Stimulated activated CD8-positive, alpha-beta memory T cell treated with anti-CD3 and anti-CD28 coated beads, Interleukin-15, amount 100 ng/mL, for 4 hours (primary cell): ENCODE results near the gene TRIM8.
A peak's percentile ranks its signal among the peaks of the same experiment; 100 is the strongest.
"Not testable (repeated sequence)": the region's sequence is repeated elsewhere in the genome, so short reads cannot be mapped to it uniquely, and the experiment has no call there.

ENCODE experiments used
- DNase-seq, 2 donors: peaks; one replicate each; pipeline ENCODE4 v3.0.0-alpha.2; 2020; ENCODE audit warnings: low read depth in 2 of 2

Gene TRIM8

DNA sequence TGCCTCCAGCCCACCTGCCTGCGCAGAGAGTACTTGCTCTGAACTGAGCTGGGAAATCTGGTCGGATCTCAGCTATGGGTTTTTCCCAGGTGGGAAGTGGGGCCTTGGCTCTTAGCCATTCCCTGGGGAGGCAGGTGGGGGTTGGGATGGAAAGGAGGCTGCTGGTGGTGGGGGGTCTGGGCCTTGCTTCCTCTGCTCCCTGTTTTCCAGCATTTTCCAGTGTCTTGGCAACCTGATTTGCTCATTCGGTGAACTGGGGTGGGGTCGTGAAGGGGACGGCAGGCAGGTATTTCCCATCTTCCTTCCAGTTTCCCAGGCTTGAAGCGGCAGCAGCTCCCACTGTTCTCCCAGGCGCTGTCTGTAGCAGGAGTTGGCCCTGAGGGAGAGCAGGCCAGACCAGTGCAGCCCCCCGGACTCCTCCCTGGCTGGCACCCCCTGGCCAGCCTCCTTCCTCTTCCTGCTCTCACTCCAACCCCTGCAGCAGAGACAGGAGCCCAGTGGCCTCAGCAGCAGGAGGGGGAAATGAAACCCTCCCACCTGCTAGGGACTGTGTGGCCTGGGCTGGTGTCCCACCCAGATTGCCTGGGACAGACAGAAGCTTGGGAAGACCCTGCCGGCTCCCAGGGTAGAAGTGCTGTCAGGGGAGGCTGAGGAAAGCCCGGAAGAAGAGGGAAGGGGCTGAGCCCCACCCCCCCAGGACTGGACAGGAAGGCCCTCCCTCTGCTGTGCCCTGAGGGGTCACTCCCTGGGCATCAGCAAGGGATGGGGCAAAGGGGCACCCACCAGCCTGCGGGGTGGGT is 6.6 kb downstream of the TRIM8 start:
- DNase-seq, result no peak

DNA sequence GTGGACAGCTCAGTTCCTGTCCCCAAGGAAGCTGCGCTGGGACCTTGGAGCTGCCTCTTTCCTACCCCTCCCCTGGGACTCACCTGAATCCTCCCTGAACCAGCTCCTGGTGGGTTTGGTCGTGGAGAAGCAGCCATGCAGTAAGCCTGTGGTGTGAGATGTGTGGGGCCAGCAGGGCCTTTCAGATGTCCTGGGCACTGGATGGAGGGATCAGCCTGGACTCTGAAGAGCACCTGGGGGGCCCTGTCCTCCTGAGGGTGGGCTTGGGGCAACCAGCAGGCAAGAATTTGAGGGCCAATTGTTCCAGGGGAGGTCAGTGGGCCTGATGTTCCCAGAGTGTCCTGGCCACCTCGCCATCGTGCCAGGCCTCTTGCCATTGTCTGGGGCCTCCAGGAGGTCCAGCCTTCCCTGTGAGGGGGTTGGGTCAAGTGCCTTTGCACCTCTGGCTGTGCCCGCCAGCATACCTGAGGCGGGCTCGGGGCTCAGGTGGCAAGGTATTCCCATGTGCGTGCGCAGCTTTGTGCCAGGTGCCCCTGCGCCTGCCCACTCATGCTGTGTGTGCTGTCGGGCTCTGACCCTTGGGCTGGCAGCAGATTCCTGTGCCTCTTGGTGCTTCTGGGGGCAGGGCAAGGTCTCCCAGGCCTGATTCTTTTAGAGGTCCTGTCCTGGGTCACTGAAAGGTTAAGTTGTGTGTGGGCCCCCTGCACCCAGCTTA is 7.3 kb downstream of the TRIM8 start:
- DNase-seq, result no peak

DNA sequence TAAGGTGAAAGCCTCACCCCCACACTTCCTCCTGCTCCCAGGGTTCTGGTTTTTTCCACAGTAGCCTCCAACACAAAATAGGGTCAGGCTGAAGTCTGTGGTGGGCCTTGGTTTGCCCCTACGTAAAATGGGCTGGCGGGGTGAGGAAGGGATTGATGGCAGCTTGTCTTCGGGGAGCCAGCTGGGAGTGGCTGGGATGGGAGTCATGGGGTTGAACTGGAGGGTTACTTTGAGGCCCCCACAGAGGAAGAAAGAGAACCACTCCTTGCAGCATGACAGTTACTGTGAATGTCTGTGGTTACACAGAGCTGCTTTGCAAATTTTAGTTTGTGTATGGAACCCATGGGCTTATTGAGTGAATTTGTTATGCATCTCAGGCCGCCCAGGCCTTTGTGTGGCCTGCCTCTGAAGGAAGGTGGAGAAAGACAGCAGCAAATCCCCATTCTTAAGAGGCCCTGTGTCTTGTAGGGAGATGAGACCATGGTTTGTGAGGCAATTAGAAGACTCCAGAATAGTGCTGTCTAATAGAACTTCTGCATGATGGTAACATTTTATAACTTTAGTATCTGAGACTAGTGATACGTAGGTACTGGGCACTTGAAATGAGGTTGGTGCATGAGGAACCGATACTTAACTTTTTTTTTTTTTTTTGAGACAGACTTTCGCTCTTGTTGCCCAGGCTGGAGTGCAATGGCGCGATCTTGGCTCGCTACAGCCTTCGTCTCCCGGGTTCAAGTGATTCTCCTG is 8.1 kb downstream of the TRIM8 start:
- no peak for DNase-seq

DNA sequence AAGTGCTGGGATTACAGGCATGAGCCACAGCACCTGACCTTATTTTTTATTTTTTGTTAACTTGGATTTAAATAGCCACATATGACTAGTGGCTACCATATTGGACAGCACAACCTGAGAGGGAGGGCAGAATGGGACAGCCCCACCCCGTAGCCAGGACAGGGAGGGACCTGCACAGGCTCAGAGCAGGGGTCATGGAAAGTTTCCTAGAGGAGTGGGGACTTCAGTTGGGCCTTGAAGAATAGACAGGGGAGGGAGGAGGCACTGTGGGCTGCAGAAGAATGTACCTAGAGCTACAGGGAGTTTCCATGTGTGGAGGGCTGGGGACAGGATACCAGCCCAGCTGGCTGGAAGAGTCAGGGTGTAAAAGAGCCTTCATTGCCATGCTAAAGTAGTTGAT is 8.8 kb downstream of the TRIM8 start:
- no peak for DNase-seq

DNA sequence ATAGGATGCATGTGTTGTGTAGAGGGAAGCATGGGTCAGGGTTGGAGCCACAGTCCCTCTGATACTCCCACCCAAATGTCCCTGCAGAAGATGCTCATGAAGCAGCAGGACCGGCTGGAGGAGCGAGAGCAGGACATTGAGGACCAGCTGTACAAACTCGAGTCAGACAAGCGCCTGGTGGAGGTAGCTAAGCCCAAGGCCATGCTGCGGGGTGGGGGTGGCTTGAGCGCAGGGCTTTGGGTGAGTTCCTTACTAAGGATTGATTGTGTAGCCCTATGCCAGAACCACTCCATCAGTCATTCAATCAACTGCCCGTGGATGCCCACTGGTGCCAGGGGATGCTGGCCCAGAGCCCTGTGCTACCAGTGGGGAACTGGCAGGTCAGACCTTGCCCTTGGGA is 10.3 kb downstream of the TRIM8 start:
- DNase-seq, result no peak

DNA sequence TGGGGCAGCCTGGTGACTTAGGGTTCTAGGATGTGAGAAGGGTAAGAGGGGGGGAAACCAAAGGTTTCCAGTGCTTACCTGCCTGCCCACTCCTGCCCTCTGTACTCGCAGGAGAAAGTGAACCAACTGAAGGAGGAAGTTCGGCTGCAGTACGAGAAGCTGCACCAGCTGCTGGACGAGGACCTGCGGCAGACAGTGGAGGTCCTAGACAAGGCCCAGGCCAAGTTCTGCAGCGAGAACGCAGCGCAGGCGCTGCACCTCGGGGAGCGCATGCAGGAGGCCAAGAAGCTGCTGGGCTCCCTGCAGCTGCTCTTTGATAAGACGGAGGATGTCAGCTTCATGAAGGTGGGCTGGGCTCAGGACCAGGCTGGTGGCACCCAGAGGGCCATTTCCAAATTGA is 10.7 kb downstream of the TRIM8 start:
- no peak for DNase-seq

DNA sequence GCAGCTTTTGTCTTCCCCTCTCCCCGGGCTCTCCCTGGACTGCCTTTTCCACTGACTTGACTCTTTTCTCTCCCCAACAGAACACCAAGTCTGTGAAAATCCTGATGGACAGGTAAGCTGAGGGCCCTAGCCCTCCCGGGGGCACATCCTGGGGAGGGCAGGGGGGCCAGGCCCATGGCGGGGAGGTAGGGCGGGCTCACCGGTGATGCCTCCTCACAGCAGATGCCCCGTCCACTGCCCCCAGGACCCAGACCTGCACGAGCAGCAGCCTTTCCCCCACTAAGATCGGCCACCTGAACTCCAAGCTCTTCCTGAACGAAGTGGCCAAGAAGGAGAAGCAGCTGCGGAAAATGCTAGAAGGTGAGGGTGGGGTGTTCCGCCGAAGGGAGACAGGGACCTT is 11.7 kb downstream of the TRIM8 start:
- DNase-seq, result no peak

DNA sequence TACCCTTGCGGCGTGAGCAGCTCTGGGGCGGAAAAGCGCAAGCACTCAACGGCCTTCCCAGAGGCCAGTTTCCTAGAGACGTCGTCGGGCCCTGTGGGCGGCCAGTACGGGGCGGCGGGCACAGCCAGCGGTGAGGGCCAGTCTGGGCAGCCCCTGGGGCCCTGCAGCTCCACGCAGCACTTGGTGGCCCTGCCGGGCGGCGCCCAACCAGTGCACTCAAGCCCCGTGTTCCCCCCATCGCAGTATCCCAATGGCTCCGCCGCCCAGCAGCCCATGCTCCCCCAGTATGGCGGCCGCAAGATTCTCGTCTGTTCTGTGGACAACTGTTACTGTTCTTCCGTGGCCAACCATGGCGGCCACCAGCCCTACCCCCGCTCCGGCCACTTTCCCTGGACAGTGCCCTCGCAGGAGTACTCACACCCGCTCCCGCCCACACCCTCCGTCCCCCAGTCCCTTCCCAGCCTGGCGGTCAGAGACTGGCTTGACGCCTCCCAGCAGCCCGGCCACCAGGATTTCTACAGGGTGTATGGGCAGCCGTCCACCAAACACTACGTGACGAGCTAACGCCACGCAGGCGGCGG is 12.6 kb downstream of the TRIM8 start:
- DNase-seq, result no peak

DNA sequence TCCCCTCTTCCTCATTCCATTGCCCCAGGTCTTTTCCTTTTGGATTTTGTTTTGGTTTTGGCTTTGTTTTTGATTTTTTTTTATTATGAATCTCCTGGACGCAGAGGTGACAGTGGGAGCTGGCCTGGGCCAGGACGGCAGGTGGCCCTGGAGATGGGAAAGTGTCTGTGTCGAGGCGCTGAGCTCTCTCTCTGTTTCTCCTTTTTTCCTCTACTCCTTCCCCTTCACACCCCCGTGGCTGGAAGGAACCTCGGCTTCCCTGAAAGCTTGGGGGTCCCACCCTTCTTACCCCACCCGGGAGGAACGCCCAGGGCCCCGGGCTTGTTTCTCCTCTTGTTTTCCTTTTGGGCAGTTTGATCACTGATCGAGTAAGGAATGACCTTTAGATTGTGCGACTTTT is 13.2 kb downstream of the TRIM8 start:
- no peak for DNase-seq

DNA sequence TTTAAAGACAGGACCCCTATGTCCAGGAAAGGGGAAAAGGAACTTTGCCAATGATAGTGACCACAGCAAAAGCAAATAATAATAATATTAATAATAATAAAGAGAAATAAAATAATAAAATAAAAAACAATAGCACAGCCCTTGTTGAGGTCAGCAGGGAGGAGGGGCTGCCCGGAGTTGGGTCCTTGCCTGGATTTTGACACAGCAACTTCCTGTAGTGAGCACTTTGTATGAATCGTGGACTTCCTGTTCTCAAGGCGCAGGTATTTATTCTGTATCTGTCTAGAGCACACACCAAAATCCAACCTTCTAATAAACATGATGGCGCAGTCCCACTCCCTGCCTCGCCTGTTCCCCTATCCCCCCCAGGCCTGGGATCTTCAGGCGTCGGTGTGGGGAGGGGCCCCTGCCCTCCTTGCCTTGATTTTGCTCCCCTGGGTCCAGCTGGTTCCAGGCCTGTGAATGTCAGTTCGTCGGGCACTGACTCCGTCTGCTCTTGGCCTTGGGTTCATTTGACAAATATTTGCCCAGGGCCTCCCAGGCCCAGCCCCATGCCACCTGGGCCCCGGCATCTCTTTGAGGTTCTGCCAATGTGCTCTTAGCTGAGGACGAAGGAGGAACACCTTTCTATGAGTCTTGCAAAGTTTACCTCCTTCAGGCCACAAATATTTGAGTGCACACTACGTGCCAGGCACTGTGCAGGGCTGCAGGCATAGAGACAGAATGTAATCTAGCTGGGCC is 13.9 kb downstream of the TRIM8 start:
- no peak for DNase-seq

DNA sequence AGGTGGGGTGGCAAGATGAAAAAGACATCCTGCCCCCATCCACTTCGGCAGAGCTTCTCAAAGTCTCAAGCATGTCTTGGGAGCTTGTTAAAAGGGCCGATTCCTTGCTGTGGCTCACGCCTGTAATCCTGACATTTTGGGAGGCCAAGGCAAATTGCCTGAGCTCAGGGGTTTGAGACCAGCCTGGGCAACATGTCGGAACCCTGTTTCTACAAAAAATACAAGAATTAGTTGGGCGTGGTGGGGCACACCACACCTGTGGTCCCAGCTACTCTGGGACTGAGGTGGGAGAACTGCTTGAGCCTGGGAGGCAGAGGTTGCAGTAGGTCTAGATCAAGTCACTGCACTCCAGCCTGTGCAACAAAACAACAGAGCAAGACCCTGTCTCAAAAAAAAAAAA is 14.5 kb downstream of the TRIM8 start:
- no peak for DNase-seq

DNA sequence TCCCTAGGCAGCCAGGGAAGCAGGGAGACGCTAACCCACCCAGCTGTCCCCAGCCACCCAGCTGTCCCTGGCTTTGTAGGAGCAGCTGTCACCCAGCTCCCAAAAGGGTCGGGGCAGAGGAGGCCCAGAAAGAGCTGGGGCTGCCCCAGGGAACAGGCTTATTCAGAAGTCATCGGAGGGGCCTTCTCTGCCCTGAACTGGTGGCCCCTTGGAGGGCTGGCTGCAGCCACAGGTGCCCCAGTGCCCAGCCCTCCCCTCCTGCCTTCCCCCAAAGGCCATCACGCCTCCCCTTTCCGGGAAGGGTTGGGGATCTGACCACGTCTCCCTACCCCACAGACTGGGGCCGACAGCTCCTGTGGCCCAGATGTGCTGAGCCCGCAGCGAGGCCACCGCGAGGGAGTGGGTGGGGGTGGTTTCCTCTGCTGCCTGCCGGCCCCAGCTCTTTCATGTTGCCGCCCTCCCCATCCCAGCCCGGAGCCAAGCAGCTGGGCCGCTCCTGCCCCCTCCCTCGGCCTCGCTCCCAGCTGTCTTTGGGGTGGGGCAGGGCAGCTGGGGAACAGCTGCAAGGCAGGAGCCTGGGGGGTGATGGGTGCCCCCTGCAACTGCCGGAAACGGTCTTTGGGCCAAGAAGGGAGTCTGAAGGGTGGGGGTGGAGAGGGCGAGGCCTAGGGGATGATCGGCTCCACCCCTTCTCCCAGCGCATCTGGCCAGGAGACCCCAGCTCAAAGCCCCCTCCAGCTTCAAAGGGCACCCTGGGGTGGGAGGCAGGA is 16.8 kb downstream of the TRIM8 start:
- peak in 1 of 2 donors; percentile 38 for DNase-seq

DNA sequence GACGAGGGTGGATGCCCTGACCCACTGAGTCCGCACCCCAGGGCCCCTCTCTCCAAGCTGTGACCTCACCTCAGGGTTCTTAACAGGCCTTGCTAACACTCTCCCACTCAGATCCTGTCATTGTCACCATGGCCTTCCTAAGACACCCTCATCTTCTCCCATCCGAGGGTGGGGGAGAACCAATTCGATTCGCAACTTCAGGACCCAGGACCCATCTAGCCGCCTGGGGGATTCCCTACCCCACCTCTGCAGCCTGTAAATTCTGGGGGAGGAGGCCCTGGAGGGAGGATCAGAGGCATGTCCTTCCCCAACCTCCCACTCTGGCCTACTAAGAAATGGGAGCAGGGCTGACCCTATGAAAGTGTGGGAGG is 17.4 kb downstream of the TRIM8 start:
- DNase-seq, result no peak

DNA sequence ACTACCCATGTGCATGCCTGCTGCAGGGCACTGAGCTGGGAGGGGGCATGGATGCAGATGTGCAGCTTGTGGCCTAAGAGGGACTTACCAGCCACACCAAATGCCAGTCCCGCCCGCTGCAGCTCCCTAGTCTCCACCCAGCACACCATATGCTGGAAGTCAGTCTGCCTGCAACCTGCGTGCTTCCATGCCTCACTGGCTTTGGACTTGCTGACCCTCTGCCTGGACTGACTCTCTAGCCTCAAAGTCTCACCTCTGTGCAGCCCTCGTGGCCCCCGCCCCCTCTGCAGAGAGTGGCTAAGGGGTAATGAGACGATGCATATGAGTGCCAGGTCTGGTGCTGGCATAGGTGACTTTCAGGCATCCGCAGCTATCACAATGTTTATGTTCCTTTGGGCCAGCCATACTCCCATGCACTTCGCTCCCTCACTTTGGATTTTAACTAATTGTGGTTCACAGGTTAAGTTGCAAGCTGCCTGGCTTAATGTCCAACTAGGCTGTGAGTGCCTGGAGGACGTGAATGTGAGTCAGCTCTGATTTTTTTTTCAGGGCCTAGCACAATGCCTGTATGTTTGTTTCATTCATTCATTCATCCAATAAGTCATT is 21.7 kb downstream of the TRIM8 start:
- no peak for DNase-seq

DNA sequence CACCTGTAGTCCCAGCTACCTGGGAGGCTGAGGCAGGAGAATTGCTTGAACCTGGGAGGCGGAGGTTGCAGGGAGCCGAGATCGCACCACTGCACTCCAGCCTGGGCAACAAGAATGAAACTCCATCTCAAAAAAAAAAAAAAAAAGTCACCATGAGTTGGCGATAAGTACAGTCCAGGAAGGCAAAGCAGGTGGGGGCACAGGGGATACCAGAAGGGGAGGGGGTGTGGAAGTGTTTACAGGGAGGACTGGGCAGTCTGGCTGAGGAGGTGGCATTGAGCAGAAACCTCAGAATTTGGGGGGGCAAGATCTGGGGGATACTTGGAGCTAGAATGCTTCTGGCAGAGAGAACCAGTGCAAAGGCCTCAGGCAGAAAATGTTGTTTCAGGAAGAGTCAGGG is 23.1 kb downstream of the TRIM8 start:
- not testable (repeated sequence) for DNase-seq

DNA sequence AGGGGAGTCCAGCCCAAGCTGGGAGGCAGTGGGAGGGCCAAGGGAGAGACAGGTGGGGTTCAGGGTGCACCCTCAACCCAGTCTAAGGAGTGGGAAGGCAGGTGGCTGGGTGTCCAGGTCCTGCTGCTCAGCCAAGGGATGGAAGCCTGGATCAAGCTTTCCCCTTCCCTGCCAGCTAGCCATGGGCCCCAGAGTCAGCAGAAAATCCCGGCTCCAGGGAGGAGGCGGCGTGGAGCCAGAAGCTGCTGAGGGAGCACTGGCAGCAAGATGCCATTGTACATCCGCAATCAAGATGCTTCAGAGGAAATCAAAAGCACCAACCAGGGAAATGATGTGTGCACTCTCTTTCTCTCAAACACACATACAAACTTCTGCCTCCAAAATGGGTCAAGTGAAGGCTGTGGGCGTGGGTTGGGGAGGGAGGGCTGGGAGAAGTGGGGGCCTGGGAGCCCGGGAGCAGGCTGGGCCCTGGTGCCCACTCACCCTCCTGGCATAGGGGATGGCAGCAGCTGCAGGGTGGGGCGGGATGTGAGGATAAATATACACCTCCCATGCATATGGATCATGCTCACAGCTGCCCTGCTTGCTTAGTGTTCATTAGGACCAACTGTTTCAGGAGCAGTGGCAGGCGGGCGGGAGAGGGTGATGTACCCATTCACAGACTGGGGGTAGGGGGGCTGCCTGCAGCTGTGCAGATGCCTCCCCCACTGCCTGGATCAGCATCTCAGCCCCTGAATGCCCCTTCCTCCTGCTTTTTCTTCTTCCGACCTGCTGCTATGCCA is 24.2 kb downstream of the TRIM8 start:
- no peak for DNase-seq

DNA sequence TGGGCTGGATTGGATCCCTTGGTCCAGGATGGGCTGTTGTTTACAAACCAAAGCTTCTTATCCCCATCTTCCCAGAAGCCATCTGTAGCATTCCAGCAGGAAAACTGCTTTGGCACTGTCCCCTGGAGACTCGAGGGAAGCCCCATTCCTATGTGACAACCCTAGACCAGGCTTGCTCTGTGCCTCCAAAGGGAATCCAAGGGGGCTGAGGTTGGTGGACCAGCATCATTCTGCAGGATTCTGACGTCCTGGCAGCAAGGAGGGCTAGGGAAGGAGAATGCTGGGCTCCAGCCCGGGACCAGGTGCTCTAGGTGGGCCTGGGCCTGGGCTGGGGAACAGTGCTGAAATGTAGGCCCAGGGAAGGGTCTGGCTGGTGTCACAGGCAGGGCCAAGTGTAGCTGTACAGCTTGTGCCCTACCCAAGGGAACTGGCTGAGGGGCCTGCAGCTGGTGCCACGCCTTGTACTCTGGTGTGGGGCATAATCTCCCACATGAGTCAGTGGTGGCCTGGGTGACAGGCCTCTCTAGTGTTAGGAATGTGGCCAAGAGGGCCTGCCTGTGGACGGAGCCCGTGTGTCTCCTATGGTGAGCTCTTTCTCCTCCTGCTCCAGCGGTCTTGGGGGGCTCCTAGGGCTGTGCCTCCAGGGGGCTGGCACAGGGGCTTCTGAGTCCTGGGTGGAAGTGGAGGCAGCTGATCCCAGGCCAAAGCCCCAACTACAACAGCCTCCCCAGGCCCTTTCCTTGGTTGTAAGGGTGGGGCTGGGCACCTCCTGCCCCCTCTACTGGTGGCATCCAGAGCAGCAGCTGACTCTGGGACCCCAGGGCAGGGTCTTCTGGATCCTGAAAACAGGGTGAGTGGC is 25.2 kb downstream of the TRIM8 start:
- no peak for DNase-seq

DNA sequence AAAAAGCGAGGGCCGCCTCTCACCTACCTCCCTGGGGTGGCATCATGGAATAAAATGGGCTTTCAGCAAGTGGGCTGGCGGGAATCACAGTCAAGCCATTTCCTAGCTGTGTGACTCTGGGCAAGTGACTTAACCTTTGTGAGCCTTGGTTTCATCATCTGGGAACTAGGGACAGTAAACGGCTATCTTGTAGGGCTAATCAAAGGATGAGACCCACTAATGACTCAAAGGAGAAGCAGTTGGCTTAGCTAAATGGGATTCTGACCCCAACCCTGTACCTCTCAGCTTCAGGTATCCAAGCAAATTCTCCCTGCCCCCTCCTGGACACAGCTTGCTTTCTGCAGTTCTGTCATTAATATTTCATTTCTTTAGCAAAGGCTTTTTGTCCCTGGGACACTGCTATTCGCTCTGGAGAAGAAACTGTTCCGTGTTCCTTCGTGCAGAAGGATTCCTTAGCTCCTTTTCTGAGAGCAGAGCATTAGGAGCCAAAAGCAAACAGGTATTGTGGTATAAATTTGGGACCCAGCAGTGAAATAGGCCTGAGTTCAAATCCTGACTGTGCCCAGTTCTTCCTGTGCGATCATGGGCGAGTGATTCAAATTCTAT is 25.9 kb downstream of the TRIM8 start:
- DNase-seq, result no peak
